Fibroblast of pulmonary artery (primary cell): ENCODE measurements around the gene RBMS3.

Experiments
- DNase-seq: peaks from one replicate; pipeline ENCODE4 v3.0.0-alpha.2; 2010; ENCODE audit warnings: low read depth
- H3K4me3 ChIP-seq: replicated peaks from 2 replicates; pipeline ENCODE4 v1.5.1; 2011; ENCODE audit warnings: low read depth, mild to moderate bottlenecking, control low read depth, low read length, moderate library complexity
- TF ChIP-seq, protein P1 (sequence below): IDR thresholded peaks from 2 replicates; pipeline ENCODE4 v1.5.1; 2011; ENCODE audit warnings: mild to moderate bottlenecking, control low read depth, low read length, inconsistent platforms; ENCODE audit errors: missing control alignments

Gene RBMS3

GRCh38 chr3:29914861-29915524 is 634.1 kb downstream of the RBMS3 start:
- DNase-seq, result peak; percentile 17
- no peak overlapping the region for H3K4me3 ChIP-seq
- TF ChIP-seq, protein P1, sequence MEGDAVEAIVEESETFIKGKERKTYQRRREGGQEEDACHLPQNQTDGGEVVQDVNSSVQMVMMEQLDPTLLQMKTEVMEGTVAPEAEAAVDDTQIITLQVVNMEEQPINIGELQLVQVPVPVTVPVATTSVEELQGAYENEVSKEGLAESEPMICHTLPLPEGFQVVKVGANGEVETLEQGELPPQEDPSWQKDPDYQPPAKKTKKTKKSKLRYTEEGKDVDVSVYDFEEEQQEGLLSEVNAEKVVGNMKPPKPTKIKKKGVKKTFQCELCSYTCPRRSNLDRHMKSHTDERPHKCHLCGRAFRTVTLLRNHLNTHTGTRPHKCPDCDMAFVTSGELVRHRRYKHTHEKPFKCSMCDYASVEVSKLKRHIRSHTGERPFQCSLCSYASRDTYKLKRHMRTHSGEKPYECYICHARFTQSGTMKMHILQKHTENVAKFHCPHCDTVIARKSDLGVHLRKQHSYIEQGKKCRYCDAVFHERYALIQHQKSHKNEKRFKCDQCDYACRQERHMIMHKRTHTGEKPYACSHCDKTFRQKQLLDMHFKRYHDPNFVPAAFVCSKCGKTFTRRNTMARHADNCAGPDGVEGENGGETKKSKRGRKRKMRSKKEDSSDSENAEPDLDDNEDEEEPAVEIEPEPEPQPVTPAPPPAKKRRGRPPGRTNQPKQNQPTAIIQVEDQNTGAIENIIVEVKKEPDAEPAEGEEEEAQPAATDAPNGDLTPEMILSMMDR, result no peak

GRCh38 chr3:29919571-29919970 is 638.7 kb downstream of the RBMS3 start:
- no peak overlapping the region for H3K4me3 ChIP-seq
- no peak for DNase-seq
- TF ChIP-seq, protein P1, result no peak

GRCh38 chr3:29922992-29923746 is 642.3 kb downstream of the RBMS3 start:
- H3K4me3 ChIP-seq, result no peak overlapping the region
- TF ChIP-seq, protein P1, result no peak
- peak; percentile 97 for DNase-seq

DNA sequence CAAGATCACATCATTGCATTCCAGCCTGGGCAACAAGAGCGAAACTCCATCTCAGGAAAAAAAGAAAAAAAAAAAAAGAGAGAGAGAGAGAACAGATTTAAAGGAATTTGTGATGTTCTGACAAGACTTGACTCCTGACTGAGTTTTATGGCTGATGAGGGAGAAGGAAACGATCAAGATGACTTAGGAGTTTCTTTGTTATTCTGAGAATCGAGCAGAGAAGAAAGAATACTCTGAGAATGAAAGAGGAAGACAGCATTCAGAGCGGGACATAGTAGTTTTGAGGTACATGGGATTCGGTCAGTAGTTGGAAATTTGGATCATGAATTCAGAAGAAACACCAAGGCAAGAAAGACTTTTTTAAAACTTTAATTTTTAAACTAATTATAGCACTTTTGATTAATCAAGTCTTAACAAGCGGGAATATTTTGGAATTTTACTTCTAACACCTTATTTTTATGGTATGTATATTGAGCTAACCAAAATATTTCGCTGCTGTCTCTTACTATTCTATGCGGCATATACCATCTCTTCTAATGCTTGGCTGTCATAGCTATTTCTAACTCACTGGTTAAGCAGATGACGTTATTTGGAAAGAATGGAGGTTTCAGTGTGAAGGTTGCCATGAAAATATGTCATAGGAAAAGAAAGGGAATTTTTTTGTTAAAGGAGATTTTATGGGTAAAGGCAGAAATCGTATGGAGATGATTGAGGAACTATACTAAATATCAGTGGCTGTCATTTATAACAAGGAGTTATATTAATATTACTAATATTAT is 644.1 kb downstream of the RBMS3 start:
- TF ChIP-seq, protein P1, result no peak
- peak; percentile 52 for DNase-seq
- H3K4me3 ChIP-seq, result no peak overlapping the region

DNA sequence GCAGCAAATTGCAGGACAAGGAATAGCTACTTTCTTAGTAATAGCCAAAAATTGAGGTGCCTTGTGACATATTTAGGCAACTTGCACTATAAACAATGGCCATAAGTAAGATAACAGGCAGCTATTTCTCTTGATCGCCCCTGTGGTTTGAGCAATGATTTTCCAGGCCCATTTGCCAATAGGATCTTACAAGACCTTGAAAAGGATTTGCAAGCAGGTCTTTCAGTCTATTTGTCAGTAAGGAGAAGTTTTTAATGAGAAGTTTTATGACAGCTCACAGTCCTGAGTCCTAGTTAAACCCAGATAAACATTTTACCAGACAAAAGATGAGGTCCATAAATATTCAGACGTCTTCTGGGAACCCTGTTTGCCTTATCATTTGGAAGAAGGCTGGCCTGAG is 645.5 kb downstream of the RBMS3 start:
- TF ChIP-seq, protein P1, result no peak
- DNase-seq, result peak; percentile 25
- no peak overlapping the region for H3K4me3 ChIP-seq

- H3K4me3 ChIP-seq, result no peak overlapping the region
- TF ChIP-seq, protein P1, result no peak
- DNase-seq, result no peak
Observed at GRCh38 chr3:29932696-29933325, 651.9 kb downstream of the RBMS3 start.
